ENCODE results near the gene SGIP1. TPM values are rescaled to one million over a fixed set of nuclear protein-coding genes. Genes with fewer than 3 reads are reported as not detected.

The SGIP1 gene
- total and polyA plus RNA-seq, 7 donors, result 0.74 to 3.7 (median 1.0) TPM

GRCh38 chr1:66492424-66492823 is 41.5 kb upstream of the SGIP1 start:
- DNase-seq (no peak), ATAC-seq (no peak)
- 69 to 94% (median 91%) methylated on average over 1 of the region's 1 CpG for WGBS, 3 donors
- Histone ChIP-seq H3K36me3 (ENCODE audit: insufficient read depth in 1 of 2, low read depth in 1 of 2) (no peaks in the 10 kb centered on the region), H3K9me3 (no peaks in the 10 kb centered on the region), H3K4me1 (no peaks in the 10 kb centered on the region), H3K27me3 (ENCODE audit: insufficient read depth in 3 of 3, low read length in 2 of 3) (no peaks in the 10 kb centered on the region), H3K4me3 (no peak overlapping the region), H3K27ac (no peak overlapping the region)
- intact Hi-C loops (cut with DNase I), result no loop called here
- TF ChIP-seq CTCF (IDR thresholded peaks at IDR 0.05), result no peak

GRCh38 chr1:66493731-66494130 is 40.2 kb upstream of the SGIP1 start:
- Histone ChIP-seq H3K4me3 (no peak overlapping the region), H3K36me3 (ENCODE audit: insufficient read depth in 1 of 2, low read depth in 1 of 2) (no peaks in the 10 kb centered on the region), H3K4me1 (no peaks in the 10 kb centered on the region), H3K9me3 (no peaks in the 10 kb centered on the region), H3K27me3 (ENCODE audit: insufficient read depth in 3 of 3, low read length in 2 of 3) (no peaks in the 10 kb centered on the region), H3K27ac (no peak overlapping the region)
- no peak for DNase-seq
- no peak for TF ChIP-seq CTCF (IDR thresholded peaks at IDR 0.05)
- ATAC-seq, result no peak
- intact Hi-C loops (cut with DNase I), result no loop called here
- 88 to 94% (median 91%) methylated on average over 2 of the region's 2 CpGs for WGBS, 3 donors

GRCh38 chr1:66494482-66494881 is 39.5 kb upstream of the SGIP1 start:
- no peak overlapping the region for H3K27ac ChIP-seq
- ATAC-seq, result no peak
- no peaks in the 10 kb centered on the region for H3K4me1 ChIP-seq
- TF ChIP-seq CTCF (IDR thresholded peaks at IDR 0.05), result no peak
- no peak for DNase-seq
- no peak overlapping the region for H3K4me3 ChIP-seq
- intact Hi-C loops (cut with DNase I), result no loop called here
- WGBS, 3 donors, result 77 to 87% (median 83%) methylated on average over 1 of the region's 1 CpG
- H3K36me3 ChIP-seq (ENCODE audit: insufficient read depth in 1 of 2, low read depth in 1 of 2), result no peaks in the 10 kb centered on the region
- no peaks in the 10 kb centered on the region for H3K9me3 ChIP-seq
- H3K27me3 ChIP-seq (ENCODE audit: insufficient read depth in 3 of 3, low read length in 2 of 3), result no peaks in the 10 kb centered on the region

- no peak for DNase-seq
- no peak for ATAC-seq
- Histone ChIP-seq H3K27me3 (ENCODE audit: insufficient read depth in 3 of 3, low read length in 2 of 3) (no peaks in the 10 kb centered on the region), H3K4me3 (no peak overlapping the region), H3K9me3 (no peaks in the 10 kb centered on the region), H3K36me3 (ENCODE audit: insufficient read depth in 1 of 2, low read depth in 1 of 2) (no peaks in the 10 kb centered on the region), H3K4me1 (no peaks in the 10 kb centered on the region), H3K27ac (no peak overlapping the region)
- no peak for TF ChIP-seq CTCF (IDR thresholded peaks at IDR 0.05)
- WGBS, 3 donors, result 97 to 100% (median 98%) methylated on average over 1 of the region's 1 CpG
- intact Hi-C loops (cut with DNase I), result no loop called here
These were observed 38.5 kb upstream of the SGIP1 start for GRCh38 chr1:66495495-66495894.

GRCh38 chr1:66497910-66498309 is 36.0 kb upstream of the SGIP1 start:
- no peaks in the 10 kb centered on the region for H3K36me3 ChIP-seq (ENCODE audit: insufficient read depth in 1 of 2, low read depth in 1 of 2)
- ATAC-seq (no peak), DNase-seq (no peak)
- no peak overlapping the region for H3K27ac ChIP-seq
- intact Hi-C loops (cut with DNase I), result no loop called here
- H3K4me1 ChIP-seq, result no peaks in the 10 kb centered on the region
- TF ChIP-seq CTCF (IDR thresholded peaks at IDR 0.05), result no peak
- no peaks in the 10 kb centered on the region for H3K9me3 ChIP-seq
- H3K4me3 ChIP-seq, result no peak overlapping the region
- WGBS, 3 donors, result 78 to 89% (median 87%) methylated on average over 3 of the region's 3 CpGs
- no peaks in the 10 kb centered on the region for H3K27me3 ChIP-seq (ENCODE audit: insufficient read depth in 3 of 3, low read length in 2 of 3)
